Fibroblast of lung (primary cell): ENCODE measurements around the gene SLIT1.

Source experiments
- CTCF ChIP-seq, 2 donors: IDR thresholded peaks in 1 of 2; conservative IDR thresholded peaks in 1 of 2; 1 replicate in 1 of 2; 2 replicates in 1 of 2; pipeline ENCODE4 v1.5.1; 2011 to 2012; ENCODE audit warnings: low read length in 2 of 2, control low read depth in 1 of 2, inconsistent platforms in 1 of 2, low read depth in 1 of 2, mild to moderate bottlenecking in 1 of 2
- EZH2 ChIP-seq: IDR thresholded peaks from 2 replicates; pipeline ENCODE4 v1.5.1; 2012; ENCODE audit warnings: low read length, control low read depth, mild to moderate bottlenecking; ENCODE audit errors: missing control alignments

DNA sequence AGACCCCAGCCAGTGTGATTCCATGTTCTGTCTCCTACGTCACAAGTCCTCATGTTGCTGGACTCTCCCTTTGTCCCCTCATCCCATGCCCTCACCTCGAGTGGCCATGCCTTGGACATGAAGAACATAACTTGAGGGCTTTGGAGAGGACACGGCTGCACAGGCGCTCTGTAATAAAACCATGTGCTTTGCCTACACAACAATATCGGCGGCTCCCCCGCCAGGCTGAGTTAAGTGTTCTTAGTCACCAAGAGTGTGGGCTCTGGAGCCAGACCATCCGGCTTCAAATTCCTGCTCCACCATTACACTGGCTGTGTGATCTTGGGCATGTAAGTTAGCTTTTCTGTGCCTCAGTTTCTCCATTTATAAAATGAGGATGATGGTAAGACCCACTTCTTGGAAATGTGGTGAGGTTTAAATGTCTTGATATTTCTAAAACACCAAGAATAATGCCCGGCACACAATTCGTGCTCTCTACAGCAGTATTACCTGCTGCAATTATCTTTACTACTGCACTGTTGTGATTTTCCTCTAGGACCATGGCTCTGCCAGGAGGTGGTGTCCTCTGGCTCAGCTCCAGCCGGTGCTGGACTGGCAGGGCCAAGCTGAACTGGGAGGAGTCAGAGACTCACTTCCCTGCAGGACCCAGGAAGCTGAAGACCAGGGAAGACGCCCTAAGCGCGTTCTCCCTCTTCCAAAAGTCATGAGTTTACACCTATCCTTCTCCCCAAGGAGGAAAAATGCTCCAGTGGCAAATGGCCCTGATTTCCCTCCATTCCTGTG, 15.7 kb downstream of the SLIT1 start:
- no peak for TF ChIP-seq CTCF (conservative IDR thresholded peaks at IDR 0.05 in 1 of 2, IDR thresholded peaks at IDR 0.05 in 1 of 2; ENCODE audit: low read depth in 1 of 2, low read length in 2 of 2)
- TF ChIP-seq EZH2 = no peak
